ENCODE results near the gene DCST2. TPM values are rescaled to one million over a fixed set of nuclear protein-coding genes. Genes with fewer than 3 reads are reported as not detected.
A peak's percentile ranks its signal among the peaks of the same experiment; 100 is the strongest.

Gene DCST2
- total RNA-seq, 4 donors from 2014 or later = 3.8 to 11.5 (median 6.3) TPM

DNA sequence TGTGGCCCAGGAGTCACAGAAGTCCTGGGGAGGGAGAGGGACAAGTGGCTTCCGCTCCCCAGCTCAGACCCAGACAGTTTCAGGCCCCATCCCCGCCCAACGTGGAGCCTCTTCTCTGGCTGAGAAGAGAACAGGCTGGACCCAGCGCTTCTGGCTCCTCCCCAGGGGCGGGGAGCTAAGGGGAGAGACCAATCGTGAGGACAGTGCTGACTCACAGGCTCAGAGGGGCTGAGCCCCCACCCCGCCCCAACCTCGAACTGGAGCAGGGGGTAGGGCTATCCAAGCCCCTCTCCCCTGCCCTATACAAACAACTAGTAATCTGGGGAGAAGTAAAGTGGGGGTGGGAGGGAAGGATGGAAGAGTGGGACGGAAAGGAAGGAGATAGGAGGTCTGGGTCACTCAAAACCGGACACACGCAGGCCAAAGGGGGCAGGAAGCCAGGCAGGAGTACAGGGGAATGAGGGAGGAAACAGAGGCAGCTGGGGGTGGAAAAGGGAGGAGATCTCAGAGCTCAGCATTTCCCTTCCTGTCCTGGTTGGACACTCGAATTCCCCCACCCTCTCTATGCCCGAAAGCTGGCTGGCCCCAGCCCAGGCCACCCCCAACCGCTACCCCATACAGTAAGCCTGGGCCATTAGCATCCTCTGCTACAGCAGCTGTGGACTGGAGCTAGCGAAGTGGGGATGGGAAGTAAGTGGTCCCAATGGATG lies 62.8 kb downstream of the DCST2 start, which contains the start of gene SHC1:
Gene SHC1 (minus strand): TSS at position 117 of the 710 bp plus-strand sequence. CDS start 221 bp downstream, outside the sequence.
- intact Hi-C loops (cut with DNase I; ENCODE audit: low total_unique reads) = no loop called here
- TF ChIP-seq POLR2A (IDR thresholded peaks at IDR 0.05) = no peak
- TF ChIP-seq, protein P1, sequence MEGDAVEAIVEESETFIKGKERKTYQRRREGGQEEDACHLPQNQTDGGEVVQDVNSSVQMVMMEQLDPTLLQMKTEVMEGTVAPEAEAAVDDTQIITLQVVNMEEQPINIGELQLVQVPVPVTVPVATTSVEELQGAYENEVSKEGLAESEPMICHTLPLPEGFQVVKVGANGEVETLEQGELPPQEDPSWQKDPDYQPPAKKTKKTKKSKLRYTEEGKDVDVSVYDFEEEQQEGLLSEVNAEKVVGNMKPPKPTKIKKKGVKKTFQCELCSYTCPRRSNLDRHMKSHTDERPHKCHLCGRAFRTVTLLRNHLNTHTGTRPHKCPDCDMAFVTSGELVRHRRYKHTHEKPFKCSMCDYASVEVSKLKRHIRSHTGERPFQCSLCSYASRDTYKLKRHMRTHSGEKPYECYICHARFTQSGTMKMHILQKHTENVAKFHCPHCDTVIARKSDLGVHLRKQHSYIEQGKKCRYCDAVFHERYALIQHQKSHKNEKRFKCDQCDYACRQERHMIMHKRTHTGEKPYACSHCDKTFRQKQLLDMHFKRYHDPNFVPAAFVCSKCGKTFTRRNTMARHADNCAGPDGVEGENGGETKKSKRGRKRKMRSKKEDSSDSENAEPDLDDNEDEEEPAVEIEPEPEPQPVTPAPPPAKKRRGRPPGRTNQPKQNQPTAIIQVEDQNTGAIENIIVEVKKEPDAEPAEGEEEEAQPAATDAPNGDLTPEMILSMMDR (IDR thresholded peaks at IDR 0.05) = no peak
- H3K4me3 ChIP-seq (ENCODE audit: low read depth, poor library complexity, severe bottlenecking) = peak within 1 kb of the TSS; percentile 17
- WGBS, 2 donors = 5 to 11% methylated on average over 13 to 15 of the region's 15 CpGs
- peak; percentile 93 to 99 for DNase-seq (ENCODE audit: low spot score in 2 of 2)

DNA sequence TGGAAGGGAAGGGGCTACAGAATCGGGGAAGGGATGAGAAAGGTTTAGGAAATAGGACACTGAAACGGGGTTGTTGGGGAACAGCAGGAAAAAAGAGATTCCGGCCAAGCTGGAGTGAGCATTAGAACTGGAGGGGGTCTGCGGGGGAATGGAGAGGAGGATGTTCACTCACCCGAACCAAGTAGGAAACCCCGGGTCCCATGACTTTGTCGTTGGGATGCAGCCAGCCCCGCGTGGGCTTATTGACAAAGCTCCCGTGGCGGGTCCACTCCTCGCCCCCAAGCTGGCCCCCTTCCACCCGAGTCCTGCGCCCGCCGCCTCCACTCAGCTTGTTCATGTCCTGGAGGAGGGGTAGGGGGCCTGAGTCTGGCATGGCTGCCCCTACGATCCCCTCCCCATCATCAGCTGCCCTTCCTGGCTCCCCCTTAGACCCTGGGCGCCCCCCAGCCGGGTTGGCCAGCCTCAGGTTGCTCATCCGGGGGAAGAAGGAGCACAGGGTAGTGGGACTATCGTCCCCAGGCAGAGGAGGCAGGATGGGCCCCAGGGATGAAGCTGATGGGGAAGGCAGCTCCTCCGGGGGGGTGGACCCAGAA lies 63.6 kb downstream of the DCST2 start:
- TF ChIP-seq, protein P1 (IDR thresholded peaks at IDR 0.05) = no peak
- TF ChIP-seq POLR2A (IDR thresholded peaks at IDR 0.05) = no peak
- intact Hi-C loops (cut with DNase I; ENCODE audit: low total_unique reads) = loop anchor here (10.0 kb wide), 1 partner anchor 45 kb away; no protein-coding TSS in a partner anchor
- peak overlapping the region; percentile 17 for H3K4me3 ChIP-seq (ENCODE audit: low read depth, poor library complexity, severe bottlenecking)
- no peak for DNase-seq (ENCODE audit: low spot score in 2 of 2)
- 17 to 27% methylated on average over 20 to 22 of the region's 22 CpGs for WGBS, 2 donors

DNA sequence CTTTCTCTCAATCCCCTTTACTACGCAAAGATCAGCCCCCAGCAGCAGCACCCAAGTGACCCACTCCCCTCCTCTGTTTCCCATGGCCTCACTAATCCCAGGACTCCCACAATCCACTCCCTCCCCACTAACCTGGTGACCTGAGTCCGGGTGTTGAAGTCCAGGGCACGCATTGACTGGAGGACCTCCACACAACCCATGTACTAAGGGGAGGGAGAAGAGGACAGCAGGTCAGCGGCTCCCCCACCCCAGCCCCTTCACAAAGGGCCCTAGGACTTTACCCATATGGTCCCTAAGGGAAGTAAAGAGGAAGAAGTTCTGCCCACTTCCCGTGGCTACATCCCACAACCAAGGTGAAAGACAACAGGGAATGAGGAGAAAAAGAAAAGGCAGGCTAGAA lies 64.3 kb downstream of the DCST2 start:
- TF ChIP-seq, protein P1 (IDR thresholded peaks at IDR 0.05) = no peak
- no peak for TF ChIP-seq POLR2A (IDR thresholded peaks at IDR 0.05)
- DNase-seq (ENCODE audit: low spot score in 2 of 2) = no peak
- WGBS, 2 donors = 49 to 61% methylated on average over 5 of the region's 5 CpGs
- intact Hi-C loops (cut with DNase I; ENCODE audit: low total_unique reads) = loop anchor here (10.0 kb wide), 1 partner anchor 46 kb away; no protein-coding TSS in a partner anchor
- H3K4me3 ChIP-seq (ENCODE audit: low read depth, poor library complexity, severe bottlenecking) = no peak overlapping the region

DNA sequence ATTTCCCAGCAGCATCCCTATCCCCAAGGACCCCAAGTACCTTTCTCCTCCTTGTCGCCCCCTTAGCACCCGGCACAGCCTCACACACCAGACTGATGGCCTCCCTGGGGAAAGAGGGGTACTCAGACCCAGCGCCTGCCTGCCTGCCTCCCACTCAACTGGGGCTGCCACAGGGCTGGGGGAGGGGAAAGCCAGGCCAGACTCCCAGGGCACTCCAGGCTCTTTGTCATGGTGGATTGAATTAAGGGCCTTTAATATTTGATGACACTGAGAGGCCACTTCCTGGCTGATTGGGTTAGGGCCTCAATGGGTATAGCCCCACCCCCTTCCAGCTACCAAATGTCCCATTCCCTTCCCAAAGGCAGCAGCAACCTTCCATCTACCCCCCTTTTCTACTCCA lies 64.8 kb downstream of the DCST2 start:
- WGBS, 2 donors = 87 to 90% methylated on average over 3 of the region's 3 CpGs
- no peak for DNase-seq (ENCODE audit: low spot score in 2 of 2)
- TF ChIP-seq, protein P1 (IDR thresholded peaks at IDR 0.05) = no peak
- no peak for TF ChIP-seq POLR2A (IDR thresholded peaks at IDR 0.05)
- intact Hi-C loops (cut with DNase I; ENCODE audit: low total_unique reads) = loop anchor here (10.0 kb wide), 1 partner anchor 46 kb away; no protein-coding TSS in a partner anchor
- no peak overlapping the region for H3K4me3 ChIP-seq (ENCODE audit: low read depth, poor library complexity, severe bottlenecking)

Small RNA genes lying within 50 kb of the gene (microRNA-seq; reads per million reads assigned to microRNA genes)
- 0 reads per million in 2 donors for gene MIR4258 (ENCODE audit: borderline number of aligned reads in 1 of 2, borderline replicate concordance in 2 of 2)

Other genes with a start within 250 kb of the DCST2 start
- 1 to 10 TPM in 1 of 4 donors, under 1 TPM in 3; 0.13 to 2.1 (median 0.36) TPM for gene KCNN3, start 163.5 kb downstream of the DCST2 start, total RNA-seq
- 10 to 100 TPM; 20.6 to 37.0 (median 33.3) TPM for gene PMVK, start 97.1 kb downstream of the DCST2 start, total RNA-seq
- gene PBXIP1, start 77.7 kb downstream of the DCST2 start, total RNA-seq = 10 to 100 TPM; 52.1 to 84.1 (median 63.7) TPM
- gene PYGO2, start 72.0 kb downstream of the DCST2 start, total RNA-seq = 10 to 100 TPM; 31.9 to 38.0 (median 36.3) TPM
- 10 to 100 TPM; 45.4 to 68.9 (median 66.4) TPM for gene SHC1, start 63.0 kb downstream of the DCST2 start, total RNA-seq
- 10 to 100 TPM; 40.0 to 58.7 (median 45.3) TPM for gene CKS1B, start 59.1 kb downstream of the DCST2 start, total RNA-seq
- gene FLAD1, start 50.4 kb downstream of the DCST2 start, total RNA-seq = 10 to 100 TPM; 38.7 to 45.3 (median 41.6) TPM
- gene LENEP, start 40.2 kb downstream of the DCST2 start, total RNA-seq = 1 to 10 TPM in 1 of 4 donors, not detected in 3; 1.4 TPM
- 100 to 1,000 TPM; 270 to 295 (median 286) TPM for gene ZBTB7B, start 31.0 kb downstream of the DCST2 start, total RNA-seq
- gene DCST1, start within 50 bp of the DCST2 start, total RNA-seq = 1 to 10 TPM in 2 of 4 donors, under 1 TPM in 2; 0.38 to 3.6 (median 0.87) TPM
- 100 to 1,000 TPM; 232 to 289 (median 279) TPM for gene ADAM15, start 17.5 kb upstream of the DCST2 start, total RNA-seq
- gene EFNA4, start 30.0 kb upstream of the DCST2 start, total RNA-seq = 10 to 100 TPM; 29.5 to 66.6 (median 52.9) TPM
- gene EFNA3, start 45.1 kb upstream of the DCST2 start, total RNA-seq = 100 to 1,000 TPM; 111 to 150 (median 129) TPM
- gene EFNA1, start 94.1 kb upstream of the DCST2 start, total RNA-seq = 100 to 1,000 TPM; 125 to 235 (median 185) TPM
- 10 to 100 TPM; 33.3 to 59.4 (median 43.7) TPM for gene SLC50A1, start 102.1 kb upstream of the DCST2 start, total RNA-seq
- 10 to 100 TPM; 19.2 to 74.7 (median 36.9) TPM for gene DPM3, start 106.8 kb upstream of the DCST2 start, total RNA-seq
- gene KRTCAP2, start 139.5 kb upstream of the DCST2 start, total RNA-seq = 100 to 1,000 TPM in 2 of 4 donors, 10 to 100 TPM in 2; 48.6 to 109 (median 97.6) TPM
- gene TRIM46, start 140.1 kb upstream of the DCST2 start, total RNA-seq = 1 to 10 TPM in 1 of 4 donors, under 1 TPM in 2, not detected in 1; 0.17 to 1.2 (median 0.62) TPM
- gene THBS3, start 174.1 kb upstream of the DCST2 start, total RNA-seq = 10 to 100 TPM; 15.6 to 26.6 (median 20.2) TPM
- gene MTX1, start 174.9 kb upstream of the DCST2 start, total RNA-seq = 10 to 100 TPM; 20.5 to 54.8 (median 40.8) TPM
- gene ENTREP3, start 221.7 kb upstream of the DCST2 start, total RNA-seq = 10 to 100 TPM in 3 of 4 donors, 1 to 10 TPM in 1; 9.6 to 26.0 (median 18.7) TPM
- gene SCAMP3, start 228.6 kb upstream of the DCST2 start, total RNA-seq = 10 to 100 TPM; 67.8 to 96.9 (median 87.6) TPM
- 10 to 100 TPM; 24.6 to 55.8 (median 38.0) TPM for gene CLK2, start 239.7 kb upstream of the DCST2 start, total RNA-seq
- gene HCN3, start 243.7 kb upstream of the DCST2 start, total RNA-seq = 1 to 10 TPM; 5.4 to 8.5 (median 6.4) TPM

Measured in lower leg skin (tissue), 4 donors.